Spleen (tissue), 11 donors: ENCODE results near the gene PRKG1. TPM values are rescaled to one million over a fixed set of nuclear protein-coding genes. Genes with fewer than 3 reads are reported as not detected.

Experiments used
- DNase-seq: peaks from one replicate; pipeline ENCODE4 v3.0.0-alpha.2; 2020
- H3K27ac ChIP-seq, 8 donors: fragments of 200-600 bp; sonication (generic) in 7 of 8; 1 replicate in 4 of 8; 2 replicates in 4 of 8; pipeline versions ENCODE4 v1.5.0 to v1.8.0; 2016 to 2021; ENCODE audit warnings: inconsistent platforms in 4 of 8, mild to moderate bottlenecking in 4 of 8, moderate library complexity in 1 of 8
- H3K27me3 ChIP-seq, 7 donors: fragments of 200-600 bp; sonication (generic) in 6 of 7; replicated peaks in 1 of 7; 1 replicate in 4 of 7; 2 replicates in 3 of 7; pipeline versions ENCODE4 v1.5.0 to v1.8.0; 2016 to 2021; ENCODE audit warnings: inconsistent platforms in 3 of 7, mild to moderate bottlenecking in 1 of 7
- H3K36me3 ChIP-seq, 6 donors: fragments of 200-600 bp; sonication (generic) in 5 of 6; 1 replicate in 4 of 6; 2 replicates in 2 of 6; pipeline versions ENCODE4 v1.5.0 to v1.8.0; 2016 to 2021; ENCODE audit warnings: inconsistent platforms in 2 of 6
- H3K4me1 ChIP-seq, 6 donors: fragments of 200-600 bp; sonication (generic) in 5 of 6; 1 replicate in 3 of 6; 2 replicates in 3 of 6; pipeline versions ENCODE4 v1.5.0 to v1.8.0; 2016 to 2021; ENCODE audit warnings: inconsistent platforms in 3 of 6
- H3K4me3 ChIP-seq, 8 donors: fragments of 200-600 bp; sonication (generic) in 7 of 8; 1 replicate in 4 of 8; 2 replicates in 4 of 8; pipeline versions ENCODE4 v1.5.0 to v1.8.0; 2016 to 2021; ENCODE audit warnings: inconsistent platforms in 4 of 8, mild to moderate bottlenecking in 4 of 8, moderate library complexity in 2 of 8
- H3K9me3 ChIP-seq, 8 donors: fragments of 200-600 bp; sonication (generic) in 7 of 8; 1 replicate in 4 of 8; 2 replicates in 4 of 8; pipeline versions ENCODE4 v1.5.0 to v1.8.0; 2016 to 2021; ENCODE audit warnings: inconsistent platforms in 4 of 8
- POLR2A ChIP-seq, 3 donors: fragments of 450-650 bp; IDR thresholded peaks; one replicate each; pipeline ENCODE4 v1.5.1; 2017; ENCODE audit warnings: antibody characterized with exemption in 3 of 3, mild to moderate bottlenecking in 1 of 3
- POLR2AphosphoS5 ChIP-seq, 3 donors: sonication (generic); formaldehyde crosslinking; IDR thresholded peaks; one replicate each; pipeline ENCODE4 v1.5.1; 2017; ENCODE audit warnings: antibody characterized with exemption in 3 of 3
- WGBS, 5 donors: extraction: QIAGEN DNeasy Blood & Tissue Kit in 3 of 5; methylation state at CpG; one replicate each; pipeline versions ENCODE4 v1.1.5 to v1.1.7; 2013 to 2018; 5-methylcytosine and 5-hydroxymethylcytosine counted together
- intact Hi-C: fragments of 100-400 bp; cut with DNase I; formaldehyde crosslinking; loops from one replicate; pipeline ENCODE4 v1.15.0; 2023; ENCODE audit warnings: low total_unique reads
- polyA plus RNA-seq, 3 donors: library from polyadenylated mRNA; stranded (reverse); fragments of 200-250 nt; gene quantifications; one replicate each; pipeline ENCODE4 v1.2.1, GENCODE V29; 2013
- total RNA-seq, 7 donors: library from RNA; depleted of rRNA in 3 of 7; stranded (reverse); fragments of >200 nt in 3 of 7; fragmentation: NEBNext Ultra II Directional in 4 of 7; extraction: Animal tissue kit (Norgen Biotek cat#: 25700) in 4 of 7; gene quantifications; one replicate each; pipeline versions ENCODE4 v1.1.0 to v1.2.1, GENCODE V29; 2016 to 2021
- TF ChIP-seq, protein P1 (sequence below), 11 experiments: fragments of 200-600 bp in 7 of 11; fragments of 450-650 bp in 4 of 11; sonication (generic) in 4 of 11; IDR thresholded peaks in 8 of 11; conservative IDR thresholded peaks in 3 of 11; 1 replicate in 7 of 11; 2 replicates in 4 of 11; pipeline versions ENCODE4 v1.4.0 to v1.8.0; 2016 to 2021; ENCODE audit warnings: antibody characterized with exemption in 11 of 11, inconsistent platforms in 4 of 11, mild to moderate bottlenecking in 1 of 11
- donor health status: healthy with polysubstance abuse.
- donor health status: DM: no; HTN: no; CAD: no; lungs with moderate emphysema.
- donor health status: DM: no; HTN: no; CAD: no.
- donor health status: Bipolar disorder and iron deficiency.
- donor health status: healthy.
- donor health status: DM: no; HTN: no; CAD: no.
- donor health status: DM: yes; HTN: yes; CAD: no.

PRKG1 gene
- total and polyA plus RNA-seq, 10 donors = 0.65 to 10.5 (median 7.2) TPM

DNA sequence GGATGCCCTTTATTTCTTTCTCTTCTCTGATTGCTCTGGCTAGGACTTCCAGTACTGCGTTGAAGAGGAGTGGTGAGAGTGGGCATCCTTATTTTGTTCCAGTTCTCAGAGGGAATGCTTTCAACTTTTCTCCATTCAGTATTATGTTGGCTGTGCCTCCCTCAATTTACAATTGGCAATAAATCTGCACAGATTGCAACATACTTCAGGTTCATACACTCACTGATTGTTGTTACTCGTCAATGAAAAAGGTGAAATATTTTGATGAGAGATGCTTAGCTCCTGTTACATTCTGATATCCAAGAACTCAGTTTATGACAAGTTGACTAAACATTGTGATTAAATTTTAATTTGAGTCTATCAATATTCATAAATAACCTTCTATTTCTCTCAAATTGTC, 1201.9 kb downstream of the PRKG1 start:
- H3K4me3 ChIP-seq = no peak overlapping the region
- no peaks in the 10 kb centered on the region for H3K36me3 ChIP-seq
- TF ChIP-seq POLR2A (IDR thresholded peaks at IDR 0.05) (no peak), POLR2AphosphoS5 (IDR thresholded peaks at IDR 0.05) (no peak)
- TF ChIP-seq, protein P1, sequence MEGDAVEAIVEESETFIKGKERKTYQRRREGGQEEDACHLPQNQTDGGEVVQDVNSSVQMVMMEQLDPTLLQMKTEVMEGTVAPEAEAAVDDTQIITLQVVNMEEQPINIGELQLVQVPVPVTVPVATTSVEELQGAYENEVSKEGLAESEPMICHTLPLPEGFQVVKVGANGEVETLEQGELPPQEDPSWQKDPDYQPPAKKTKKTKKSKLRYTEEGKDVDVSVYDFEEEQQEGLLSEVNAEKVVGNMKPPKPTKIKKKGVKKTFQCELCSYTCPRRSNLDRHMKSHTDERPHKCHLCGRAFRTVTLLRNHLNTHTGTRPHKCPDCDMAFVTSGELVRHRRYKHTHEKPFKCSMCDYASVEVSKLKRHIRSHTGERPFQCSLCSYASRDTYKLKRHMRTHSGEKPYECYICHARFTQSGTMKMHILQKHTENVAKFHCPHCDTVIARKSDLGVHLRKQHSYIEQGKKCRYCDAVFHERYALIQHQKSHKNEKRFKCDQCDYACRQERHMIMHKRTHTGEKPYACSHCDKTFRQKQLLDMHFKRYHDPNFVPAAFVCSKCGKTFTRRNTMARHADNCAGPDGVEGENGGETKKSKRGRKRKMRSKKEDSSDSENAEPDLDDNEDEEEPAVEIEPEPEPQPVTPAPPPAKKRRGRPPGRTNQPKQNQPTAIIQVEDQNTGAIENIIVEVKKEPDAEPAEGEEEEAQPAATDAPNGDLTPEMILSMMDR (IDR thresholded peaks at IDR 0.05 in 8 of 11, conservative IDR thresholded peaks at IDR 0.05 in 3 of 11) = no peak
- H3K9me3 ChIP-seq = peaks cover 0 to 15% (median 8%) of the 10 kb centered on the region in 8 donors
- H3K27ac ChIP-seq = no peak overlapping the region
- H3K4me1 ChIP-seq = no peaks in the 10 kb centered on the region
- intact Hi-C loops = no loop called here
- no peak for DNase-seq
- 87 to 94% (median 93%) methylated on average over 2 of the region's 2 CpGs for WGBS, 5 donors
- H3K27me3 ChIP-seq = no peaks in the 10 kb centered on the region

GRCh38 chr10:52276986-52277385, 1202.7 kb downstream of the PRKG1 start:
- DNase-seq = no peak
- H3K27me3 ChIP-seq = no peaks in the 10 kb centered on the region
- no peak overlapping the region for H3K4me3 ChIP-seq
- WGBS, 5 donors = 27 to 49% (median 39%) methylated on average over 1 of the region's 1 CpG
- no peaks in the 10 kb centered on the region for H3K4me1 ChIP-seq
- no peaks in the 10 kb centered on the region for H3K36me3 ChIP-seq
- intact Hi-C loops = no loop called here
- TF ChIP-seq, protein P1 (IDR thresholded peaks at IDR 0.05 in 8 of 11, conservative IDR thresholded peaks at IDR 0.05 in 3 of 11) = no peak
- no peak for TF ChIP-seq POLR2AphosphoS5 (IDR thresholded peaks at IDR 0.05)
- TF ChIP-seq POLR2A (IDR thresholded peaks at IDR 0.05) = no peak
- no peak overlapping the region for H3K27ac ChIP-seq
- H3K9me3 ChIP-seq = peaks cover 0 to 15% (median 8%) of the 10 kb centered on the region in 8 donors

GRCh38 chr10:52279546-52279945, 1205.3 kb downstream of the PRKG1 start:
- intact Hi-C loops = no loop called here
- Histone ChIP-seq H3K36me3 (no peaks in the 10 kb centered on the region), H3K27me3 (no peaks in the 10 kb centered on the region), H3K4me3 (no peak overlapping the region), H3K27ac (no peak overlapping the region), H3K4me1 (peaks cover 0 to 5% (median 0%) of the 10 kb centered on the region in 6 donors), H3K9me3 (peaks cover 0 to 15% (median 8%) of the 10 kb centered on the region in 8 donors)
- DNase-seq = no peak
- TF ChIP-seq, protein P1 (IDR thresholded peaks at IDR 0.05 in 8 of 11, conservative IDR thresholded peaks at IDR 0.05 in 3 of 11) = no peak
- TF ChIP-seq POLR2AphosphoS5 (IDR thresholded peaks at IDR 0.05) (no peak), POLR2A (IDR thresholded peaks at IDR 0.05) (no peak)
- WGBS, 5 donors = 46 to 71% (median 59%) methylated on average over 3 of the region's 3 CpGs

DNA sequence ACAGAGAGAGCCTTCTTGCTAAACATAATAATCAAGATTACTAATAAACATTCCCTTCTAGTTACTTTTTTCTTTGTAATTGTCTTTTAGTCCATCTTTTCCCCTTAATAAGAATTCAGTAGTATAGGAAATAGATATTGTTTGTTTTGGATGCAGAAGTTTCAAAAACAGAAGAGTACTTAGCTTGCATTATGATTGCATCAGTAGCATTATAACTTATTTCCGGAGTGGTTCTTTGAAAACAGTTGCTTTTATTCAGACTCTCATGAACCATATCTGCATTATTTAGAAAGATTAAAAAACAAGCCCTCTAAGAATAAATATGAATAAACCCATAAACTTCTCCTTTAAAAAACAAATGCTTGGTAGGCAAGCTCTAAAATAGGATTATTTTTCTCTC, 1205.8 kb downstream of the PRKG1 start:
- Histone ChIP-seq H3K36me3 (no peaks in the 10 kb centered on the region), H3K4me1 (peaks cover 0 to 10% (median 0%) of the 10 kb centered on the region in 6 donors), H3K27ac (no peak overlapping the region), H3K27me3 (no peaks in the 10 kb centered on the region), H3K9me3 (peaks cover 0 to 15% (median 8%) of the 10 kb centered on the region in 8 donors), H3K4me3 (no peak overlapping the region)
- DNase-seq = no peak
- TF ChIP-seq POLR2AphosphoS5 (IDR thresholded peaks at IDR 0.05) (no peak), POLR2A (IDR thresholded peaks at IDR 0.05) (no peak)
- TF ChIP-seq, protein P1 (IDR thresholded peaks at IDR 0.05 in 8 of 11, conservative IDR thresholded peaks at IDR 0.05 in 3 of 11) = no peak
- WGBS, 5 donors = 81 to 96% (median 91%) methylated on average over 1 of the region's 1 CpG
- intact Hi-C loops = no loop called here
